Measurements from ENCODE around the gene SLC5A10. TPM values are rescaled to one million over a fixed set of nuclear protein-coding genes. Genes with fewer than 3 reads are reported as not detected.
"Not testable (repeated sequence)": the region's sequence is repeated elsewhere in the genome, so short reads cannot be mapped to it uniquely, and the experiment has no call there.

The SLC5A10 gene
- total RNA-seq, 4 donors from 2014 or later = not detected

DNA sequence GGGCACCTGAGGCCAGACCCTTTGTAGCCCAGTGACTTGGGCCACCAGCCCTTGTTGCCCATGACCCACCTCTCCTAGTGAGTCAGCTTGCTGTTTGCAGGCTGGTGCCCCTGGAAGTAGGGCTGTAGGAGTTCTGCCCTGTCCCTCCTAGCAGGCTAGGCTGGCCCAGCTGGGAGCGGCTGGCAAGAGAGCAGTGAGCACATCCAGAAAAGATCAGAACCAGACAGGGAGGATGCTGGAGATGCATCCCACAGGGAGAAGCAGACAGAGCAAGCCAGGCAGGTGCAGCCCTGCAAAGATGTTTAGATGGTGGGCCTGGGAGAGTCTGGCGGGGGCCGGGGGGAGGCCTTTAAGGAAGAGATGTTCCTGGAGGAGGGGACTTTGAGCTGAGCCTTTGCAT, 2.4 kb downstream of the SLC5A10 start:
- H3K36me3 ChIP-seq = no peaks in the 10 kb centered on the region
- H3K27ac ChIP-seq (replicated peaks in 1 of 4) = no peak overlapping the region
- H3K4me1 ChIP-seq = peaks cover 0 to 3% (median 0%) of the 10 kb centered on the region in 4 donors
- no peak for DNase-seq (ENCODE audit: extremely low spot score)
- intact Hi-C loops (cut with DNase I) = no loop called here
- no peaks in the 10 kb centered on the region for H3K9me3 ChIP-seq
- TF ChIP-seq POLR2AphosphoS5 (IDR thresholded peaks at IDR 0.05) (no peak), POLR2A (IDR thresholded peaks at IDR 0.05; ENCODE audit: low read depth) (no peak), EP300 (IDR thresholded peaks at IDR 0.05) (no peak)
- TF ChIP-seq, protein P1, sequence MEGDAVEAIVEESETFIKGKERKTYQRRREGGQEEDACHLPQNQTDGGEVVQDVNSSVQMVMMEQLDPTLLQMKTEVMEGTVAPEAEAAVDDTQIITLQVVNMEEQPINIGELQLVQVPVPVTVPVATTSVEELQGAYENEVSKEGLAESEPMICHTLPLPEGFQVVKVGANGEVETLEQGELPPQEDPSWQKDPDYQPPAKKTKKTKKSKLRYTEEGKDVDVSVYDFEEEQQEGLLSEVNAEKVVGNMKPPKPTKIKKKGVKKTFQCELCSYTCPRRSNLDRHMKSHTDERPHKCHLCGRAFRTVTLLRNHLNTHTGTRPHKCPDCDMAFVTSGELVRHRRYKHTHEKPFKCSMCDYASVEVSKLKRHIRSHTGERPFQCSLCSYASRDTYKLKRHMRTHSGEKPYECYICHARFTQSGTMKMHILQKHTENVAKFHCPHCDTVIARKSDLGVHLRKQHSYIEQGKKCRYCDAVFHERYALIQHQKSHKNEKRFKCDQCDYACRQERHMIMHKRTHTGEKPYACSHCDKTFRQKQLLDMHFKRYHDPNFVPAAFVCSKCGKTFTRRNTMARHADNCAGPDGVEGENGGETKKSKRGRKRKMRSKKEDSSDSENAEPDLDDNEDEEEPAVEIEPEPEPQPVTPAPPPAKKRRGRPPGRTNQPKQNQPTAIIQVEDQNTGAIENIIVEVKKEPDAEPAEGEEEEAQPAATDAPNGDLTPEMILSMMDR (IDR thresholded peaks at IDR 0.05) = no peak
- no peak overlapping the region for H3K4me3 ChIP-seq
- H3K27me3 ChIP-seq = no peaks in the 10 kb centered on the region
- 96% methylated on average over 3 of the region's 3 CpGs for WGBS

DNA sequence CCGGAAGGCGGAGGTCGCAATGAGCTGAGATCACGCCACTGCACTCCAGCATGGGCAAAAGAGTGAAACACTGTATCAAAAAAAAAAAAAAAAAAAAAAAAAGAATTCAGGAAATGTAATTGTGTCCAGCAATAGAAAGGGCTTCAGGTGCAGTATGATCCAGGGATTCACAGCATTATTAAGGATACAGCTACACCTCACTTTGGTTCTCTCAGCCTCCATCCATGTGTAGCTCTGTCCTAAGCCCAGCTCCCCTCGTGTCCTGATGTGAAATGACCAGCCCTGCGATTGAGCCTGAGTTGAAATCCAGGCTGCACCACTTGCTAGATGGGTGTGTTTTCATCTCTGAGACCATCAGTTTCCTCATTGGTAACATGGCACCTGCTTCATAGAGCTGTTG, 3.0 kb downstream of the SLC5A10 start:
- TF ChIP-seq POLR2A (IDR thresholded peaks at IDR 0.05; ENCODE audit: low read depth) (no peak), POLR2AphosphoS5 (IDR thresholded peaks at IDR 0.05) (no peak), EP300 (IDR thresholded peaks at IDR 0.05) (no peak)
- TF ChIP-seq, protein P1 (IDR thresholded peaks at IDR 0.05) = no peak
- no peak for DNase-seq (ENCODE audit: extremely low spot score)
- Histone ChIP-seq H3K27me3 (no peaks in the 10 kb centered on the region), H3K4me3 (no peak overlapping the region), H3K27ac (replicated peaks in 1 of 4) (no peak overlapping the region), H3K4me1 (no peaks in the 10 kb centered on the region), H3K36me3 (no peaks in the 10 kb centered on the region), H3K9me3 (no peaks in the 10 kb centered on the region)
- 93% methylated on average over 6 of the region's 6 CpGs for WGBS
- intact Hi-C loops (cut with DNase I) = no loop called here

GRCh38 chr17:18956021-18956420, 4.1 kb downstream of the SLC5A10 start:
- H3K4me1 ChIP-seq; H3K27me3 ChIP-seq; H3K27ac ChIP-seq (replicated peaks in 1 of 4); H3K9me3 ChIP-seq; intact Hi-C loops (cut with DNase I); DNase-seq (ENCODE audit: extremely low spot score); H3K4me3 ChIP-seq; H3K36me3 ChIP-seq: not testable (repeated sequence)
- WGBS = over 99% methylated on average over 6 of the region's 6 CpGs

GRCh38 chr17:18956581-18956980, 4.6 kb downstream of the SLC5A10 start:
- TF ChIP-seq EP300 (IDR thresholded peaks at IDR 0.05) (no peak), POLR2A (IDR thresholded peaks at IDR 0.05; ENCODE audit: low read depth) (no peak), POLR2AphosphoS5 (IDR thresholded peaks at IDR 0.05) (no peak)
- TF ChIP-seq, protein P1 (IDR thresholded peaks at IDR 0.05) = no peak
- WGBS = 92% methylated on average over 3 of the region's 3 CpGs
- Histone ChIP-seq H3K27ac (replicated peaks in 1 of 4) (no peak overlapping the region), H3K4me3 (no peak overlapping the region), H3K36me3 (no peaks in the 10 kb centered on the region), H3K27me3 (no peaks in the 10 kb centered on the region), H3K9me3 (no peaks in the 10 kb centered on the region), H3K4me1 (peaks cover 0 to 10% (median 9%) of the 10 kb centered on the region in 4 donors)
- intact Hi-C loops (cut with DNase I) = no loop called here
- DNase-seq (ENCODE audit: extremely low spot score) = no peak

DNA sequence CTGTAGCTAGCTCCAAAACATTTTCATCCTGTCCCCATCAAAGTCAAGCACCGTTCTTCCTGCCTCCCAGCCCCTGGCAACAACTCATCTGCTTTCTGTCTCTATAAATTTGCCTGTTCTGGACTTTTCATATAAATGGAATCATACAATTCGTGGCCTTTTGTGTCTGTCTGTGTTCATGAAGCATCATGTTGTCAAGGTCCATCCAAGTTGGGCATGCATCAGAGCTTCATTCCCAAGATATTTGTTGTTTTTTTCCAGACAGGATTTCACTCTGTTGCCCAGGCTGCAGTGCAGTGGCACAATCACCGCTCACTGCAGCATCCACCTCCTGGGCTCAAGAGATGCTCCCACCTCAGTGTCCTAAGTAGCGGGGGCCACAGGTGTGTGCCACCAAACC, 5.9 kb downstream of the SLC5A10 start:
- Histone ChIP-seq H3K36me3 (no peaks in the 10 kb centered on the region), H3K27me3 (no peaks in the 10 kb centered on the region), H3K9me3 (no peaks in the 10 kb centered on the region), H3K4me3 (no peak overlapping the region), H3K4me1 (peaks cover 0 to 16% (median 15%) of the 10 kb centered on the region in 4 donors), H3K27ac (replicated peaks in 1 of 4) (no peak overlapping the region)
- TF ChIP-seq, protein P1 (IDR thresholded peaks at IDR 0.05) = no peak
- WGBS = 85% methylated on average over 4 of the region's 4 CpGs
- intact Hi-C loops (cut with DNase I) = no loop called here
- no peak for DNase-seq (ENCODE audit: extremely low spot score)

All from esophagus muscularis mucosa (tissue), 4 donors.